Adrenal gland (tissue), 5 donors: ENCODE data around the gene SMYD2.

Experiments used
- POLR2A ChIP-seq, 2 donors: fragments of 450-650 bp; IDR thresholded peaks; one replicate each; pipeline ENCODE4 v1.6.1; 2017; ENCODE audit warnings: antibody characterized with exemption in 2 of 2, mild to moderate bottlenecking in 2 of 2, moderate library complexity in 1 of 2
- TF ChIP-seq, protein P1 (sequence below), 6 experiments: fragments of 450-650 bp in 4 of 6; fragments of 200-600 bp in 2 of 6; sonication (generic) in 1 of 6; IDR thresholded peaks; 1 replicate in 5 of 6; 2 replicates in 1 of 6; pipeline versions ENCODE4 v1.5.1 to v1.8.0; 2016 to 2021; ENCODE audit warnings: antibody characterized with exemption in 6 of 6, mild to moderate bottlenecking in 2 of 6, moderate library complexity in 1 of 6
- donor health status: DM: no; HTN: no; CAD: no.

GRCh38 chr1:214264196-214264595, 16.8 kb upstream of the SMYD2 start:
- TF ChIP-seq POLR2A (IDR thresholded peaks at IDR 0.05), result no peak
- TF ChIP-seq, protein P1, sequence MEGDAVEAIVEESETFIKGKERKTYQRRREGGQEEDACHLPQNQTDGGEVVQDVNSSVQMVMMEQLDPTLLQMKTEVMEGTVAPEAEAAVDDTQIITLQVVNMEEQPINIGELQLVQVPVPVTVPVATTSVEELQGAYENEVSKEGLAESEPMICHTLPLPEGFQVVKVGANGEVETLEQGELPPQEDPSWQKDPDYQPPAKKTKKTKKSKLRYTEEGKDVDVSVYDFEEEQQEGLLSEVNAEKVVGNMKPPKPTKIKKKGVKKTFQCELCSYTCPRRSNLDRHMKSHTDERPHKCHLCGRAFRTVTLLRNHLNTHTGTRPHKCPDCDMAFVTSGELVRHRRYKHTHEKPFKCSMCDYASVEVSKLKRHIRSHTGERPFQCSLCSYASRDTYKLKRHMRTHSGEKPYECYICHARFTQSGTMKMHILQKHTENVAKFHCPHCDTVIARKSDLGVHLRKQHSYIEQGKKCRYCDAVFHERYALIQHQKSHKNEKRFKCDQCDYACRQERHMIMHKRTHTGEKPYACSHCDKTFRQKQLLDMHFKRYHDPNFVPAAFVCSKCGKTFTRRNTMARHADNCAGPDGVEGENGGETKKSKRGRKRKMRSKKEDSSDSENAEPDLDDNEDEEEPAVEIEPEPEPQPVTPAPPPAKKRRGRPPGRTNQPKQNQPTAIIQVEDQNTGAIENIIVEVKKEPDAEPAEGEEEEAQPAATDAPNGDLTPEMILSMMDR (IDR thresholded peaks at IDR 0.05), result no peak
